ENCODE measurements around the gene TMEM273.

Gene TMEM273

GRCh38 chr10:49175587-49176309 lies 12.4 kb downstream of the TMEM273 start:
- DNase-seq, result no peak

GRCh38 chr10:49174926-49175500 lies 13.2 kb downstream of the TMEM273 start:
- DNase-seq, result no peak

GRCh38 chr10:49174261-49174925 lies 13.8 kb downstream of the TMEM273 start:
- DNase-seq, result peak in 1 of 2 donors; percentile 60

GRCh38 chr10:49173853-49174252 lies 14.3 kb downstream of the TMEM273 start:
- no peak for DNase-seq

- DNase-seq, result no peak
Observed at GRCh38 chr10:49173201-49173772, 14.9 kb downstream of the TMEM273 start.

- no peak for DNase-seq
Observed at GRCh38 chr10:49172777-49173132, 15.4 kb downstream of the TMEM273 start.

GRCh38 chr10:49172061-49172776 lies 16.0 kb downstream of the TMEM273 start:
- no peak for DNase-seq

GRCh38 chr10:49171326-49172060 lies 16.7 kb downstream of the TMEM273 start:
- DNase-seq, result no peak

- no peak for DNase-seq
Observed at GRCh38 chr10:49170632-49171325, 17.4 kb downstream of the TMEM273 start.

GRCh38 chr10:49169776-49170175 lies 18.4 kb downstream of the TMEM273 start:
- DNase-seq, result no peak

GRCh38 chr10:49168831-49169500 lies 19.2 kb downstream of the TMEM273 start:
- peak in 1 of 2 donors; percentile 3 for DNase-seq

- no peak for DNase-seq
Observed at GRCh38 chr10:49168171-49168540, 20.0 kb downstream of the TMEM273 start.

GRCh38 chr10:49167425-49168170 lies 20.6 kb downstream of the TMEM273 start:
- no peak for DNase-seq

- no peak for DNase-seq
Observed at GRCh38 chr10:49166484-49167400, 21.4 kb downstream of the TMEM273 start.

GRCh38 chr10:49165821-49166483 lies 22.2 kb downstream of the TMEM273 start:
- no peak for DNase-seq

- DNase-seq, result no peak
Observed at GRCh38 chr10:49165259-49165658, 22.9 kb downstream of the TMEM273 start.

GRCh38 chr10:49164559-49165188 lies 23.5 kb downstream of the TMEM273 start:
- DNase-seq, result peak in 1 of 2 donors; percentile 56

GRCh38 chr10:49163741-49164140 lies 24.4 kb downstream of the TMEM273 start:
- DNase-seq, result no peak
